Measurements from ENCODE around the gene INPP5K. TPM values are rescaled to one million over a fixed set of nuclear protein-coding genes. Genes with fewer than 3 reads are reported as not detected.

Gene INPP5K
- total and polyA plus RNA-seq, 10 of the 15 experiments (the other 5 are each of a cell fraction or from before 2014, with no cell fraction given), result 0.58 to 41.2 (median 23.3) TPM

DNA sequence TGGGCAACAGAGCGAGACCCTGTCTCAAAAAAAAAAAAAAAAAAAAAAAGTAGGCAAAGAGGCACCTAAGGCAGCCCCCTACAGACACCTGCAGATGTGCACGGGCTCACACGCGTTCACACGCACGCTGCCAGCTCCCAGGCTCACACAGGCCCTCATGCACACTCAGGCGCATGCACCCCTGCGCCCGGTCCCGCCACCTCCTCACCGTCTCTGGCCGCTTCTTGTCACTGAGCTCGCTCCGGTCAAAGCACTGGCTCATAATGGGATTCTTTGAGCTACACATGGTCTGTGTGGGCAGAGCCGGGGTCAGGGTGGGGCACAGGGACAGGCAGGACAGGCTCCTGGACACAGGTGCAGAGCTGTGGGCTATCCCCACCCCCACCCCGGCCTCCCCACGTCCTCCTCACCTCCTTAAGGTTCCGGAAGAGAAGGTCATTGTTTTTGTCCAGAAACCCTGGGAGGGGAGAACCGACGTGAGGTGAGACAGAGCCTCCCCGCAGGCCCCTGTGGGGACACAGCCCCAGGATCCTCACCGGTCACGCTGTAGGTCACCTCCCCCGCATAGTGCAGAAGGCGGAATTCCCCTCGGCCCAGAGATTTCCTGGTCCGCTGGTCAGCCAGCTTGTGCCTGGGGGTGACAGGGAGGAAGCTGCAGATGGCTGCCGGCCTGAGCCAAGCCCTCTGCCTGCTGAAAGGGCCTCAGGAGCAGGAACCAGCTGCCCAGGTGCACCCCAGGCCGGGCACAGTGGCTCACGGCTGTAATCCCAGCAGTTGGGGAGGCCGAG lies 41.8 kb downstream of the INPP5K start (continued):
- TF ChIP-seq SUPT20H (IDR thresholded peaks at IDR 0.05; ENCODE audit: borderline replicate concordance, control insufficient read depth, low read depth, low read length), result no peak
- TF ChIP-seq, protein P1, sequence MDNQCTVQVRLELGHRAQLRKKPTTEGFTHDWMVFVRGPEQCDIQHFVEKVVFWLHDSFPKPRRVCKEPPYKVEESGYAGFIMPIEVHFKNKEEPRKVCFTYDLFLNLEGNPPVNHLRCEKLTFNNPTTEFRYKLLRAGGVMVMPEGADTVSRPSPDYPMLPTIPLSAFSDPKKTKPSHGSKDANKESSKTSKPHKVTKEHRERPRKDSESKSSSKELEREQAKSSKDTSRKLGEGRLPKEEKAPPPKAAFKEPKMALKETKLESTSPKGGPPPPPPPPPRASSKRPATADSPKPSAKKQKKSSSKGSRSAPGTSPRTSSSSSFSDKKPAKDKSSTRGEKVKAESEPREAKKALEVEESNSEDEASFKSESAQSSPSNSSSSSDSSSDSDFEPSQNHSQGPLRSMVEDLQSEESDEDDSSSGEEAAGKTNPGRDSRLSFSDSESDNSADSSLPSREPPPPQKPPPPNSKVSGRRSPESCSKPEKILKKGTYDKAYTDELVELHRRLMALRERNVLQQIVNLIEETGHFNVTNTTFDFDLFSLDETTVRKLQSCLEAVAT (IDR thresholded peaks at IDR 0.05), result no peak
- TF ChIP-seq ZNF384 (IDR thresholded peaks at IDR 0.05; ENCODE audit: borderline replicate concordance, low read depth, low read length), result no peak
- no peak for TF ChIP-seq CHD2 (IDR thresholded peaks at IDR 0.05; ENCODE audit: borderline replicate concordance, low read depth, low read length)
- TF ChIP-seq YY1 (IDR thresholded peaks at IDR 0.05; ENCODE audit: low read depth, low read length), result peak; percentile 90
- TF ChIP-seq ZNF274 (IDR thresholded peaks at IDR 0.05; ENCODE audit: insufficient read depth, insufficient read length), result no peak
- no peak for TF ChIP-seq STAT1 (conservative IDR thresholded peaks at IDR 0.05)
- TF ChIP-seq LARP7 (IDR thresholded peaks at IDR 0.05), result peak; percentile 56; the same call in 1 of the 2 replicates
- peak; percentile 35; the same call in 1 of the 2 replicates for TF ChIP-seq FOXM1 (IDR thresholded peaks at IDR 0.05; ENCODE audit: low read depth, low read length)
- TF ChIP-seq TBL1XR1 (IDR thresholded peaks at IDR 0.05; ENCODE audit: low read depth, low read length), result peak; percentile 70; the same call in 1 of the 2 replicates
- TF ChIP-seq, protein P2, sequence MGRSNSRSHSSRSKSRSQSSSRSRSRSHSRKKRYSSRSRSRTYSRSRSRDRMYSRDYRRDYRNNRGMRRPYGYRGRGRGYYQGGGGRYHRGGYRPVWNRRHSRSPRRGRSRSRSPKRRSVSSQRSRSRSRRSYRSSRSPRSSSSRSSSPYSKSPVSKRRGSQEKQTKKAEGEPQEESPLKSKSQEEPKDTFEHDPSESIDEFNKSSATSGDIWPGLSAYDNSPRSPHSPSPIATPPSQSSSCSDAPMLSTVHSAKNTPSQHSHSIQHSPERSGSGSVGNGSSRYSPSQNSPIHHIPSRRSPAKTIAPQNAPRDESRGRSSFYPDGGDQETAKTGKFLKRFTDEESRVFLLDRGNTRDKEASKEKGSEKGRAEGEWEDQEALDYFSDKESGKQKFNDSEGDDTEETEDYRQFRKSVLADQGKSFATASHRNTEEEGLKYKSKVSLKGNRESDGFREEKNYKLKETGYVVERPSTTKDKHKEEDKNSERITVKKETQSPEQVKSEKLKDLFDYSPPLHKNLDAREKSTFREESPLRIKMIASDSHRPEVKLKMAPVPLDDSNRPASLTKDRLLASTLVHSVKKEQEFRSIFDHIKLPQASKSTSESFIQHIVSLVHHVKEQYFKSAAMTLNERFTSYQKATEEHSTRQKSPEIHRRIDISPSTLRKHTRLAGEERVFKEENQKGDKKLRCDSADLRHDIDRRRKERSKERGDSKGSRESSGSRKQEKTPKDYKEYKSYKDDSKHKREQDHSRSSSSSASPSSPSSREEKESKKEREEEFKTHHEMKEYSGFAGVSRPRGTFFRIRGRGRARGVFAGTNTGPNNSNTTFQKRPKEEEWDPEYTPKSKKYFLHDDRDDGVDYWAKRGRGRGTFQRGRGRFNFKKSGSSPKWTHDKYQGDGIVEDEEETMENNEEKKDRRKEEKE (IDR thresholded peaks at IDR 0.05), result no peak
- TF ChIP-seq IKZF1 (conservative IDR thresholded peaks at IDR 0.05), result peak; percentile 94
- peak in 1 of 2 experiments; percentile 59; a peak in 2 of 4 replicates for TF ChIP-seq EP300 (IDR thresholded peaks at IDR 0.05; ENCODE audit: borderline replicate concordance in 1 of 2, control insufficient read depth in 1 of 2, low read depth in 2 of 2, low read length in 2 of 2)
- TF ChIP-seq SRF (IDR thresholded peaks at IDR 0.05; ENCODE audit: low read depth in 2 of 2, low read length in 2 of 2), result 0 out of 4 replicates have a peak, but pooled peaks of 1 of the 2 experiments have one; percentile 3
- TF ChIP-seq, protein P3, sequence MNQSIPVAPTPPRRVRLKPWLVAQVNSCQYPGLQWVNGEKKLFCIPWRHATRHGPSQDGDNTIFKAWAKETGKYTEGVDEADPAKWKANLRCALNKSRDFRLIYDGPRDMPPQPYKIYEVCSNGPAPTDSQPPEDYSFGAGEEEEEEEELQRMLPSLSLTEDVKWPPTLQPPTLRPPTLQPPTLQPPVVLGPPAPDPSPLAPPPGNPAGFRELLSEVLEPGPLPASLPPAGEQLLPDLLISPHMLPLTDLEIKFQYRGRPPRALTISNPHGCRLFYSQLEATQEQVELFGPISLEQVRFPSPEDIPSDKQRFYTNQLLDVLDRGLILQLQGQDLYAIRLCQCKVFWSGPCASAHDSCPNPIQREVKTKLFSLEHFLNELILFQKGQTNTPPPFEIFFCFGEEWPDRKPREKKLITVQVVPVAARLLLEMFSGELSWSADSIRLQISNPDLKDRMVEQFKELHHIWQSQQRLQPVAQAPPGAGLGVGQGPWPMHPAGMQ (IDR thresholded peaks at IDR 0.05; ENCODE audit: borderline replicate concordance), result no peak
- peak; percentile 11; the same call in 1 of the 2 replicates for TF ChIP-seq SMC3 (IDR thresholded peaks at IDR 0.05; ENCODE audit: borderline replicate concordance, low read length)
- TF ChIP-seq, protein P4, sequence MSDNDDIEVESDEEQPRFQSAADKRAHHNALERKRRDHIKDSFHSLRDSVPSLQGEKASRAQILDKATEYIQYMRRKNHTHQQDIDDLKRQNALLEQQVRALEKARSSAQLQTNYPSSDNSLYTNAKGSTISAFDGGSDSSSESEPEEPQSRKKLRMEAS (IDR thresholded peaks at IDR 0.05; ENCODE audit: low read depth, low read length), result no peak
- peak; percentile 94 for TF ChIP-seq PAX5 (IDR thresholded peaks at IDR 0.05; ENCODE audit: borderline replicate concordance, low read depth, low read length)
- TF ChIP-seq ZSCAN29 (IDR thresholded peaks at IDR 0.05), result 0 out of 2 replicates have a peak, but pooled peaks have one; percentile 13
- TF ChIP-seq YBX1 (IDR thresholded peaks at IDR 0.05), result no peak
- no peak for TF ChIP-seq CHD4 (IDR thresholded peaks at IDR 0.05)
- no peak; the same call in 1 of the 2 replicates for TF ChIP-seq TAF1 (IDR thresholded peaks at IDR 0.05; ENCODE audit: borderline replicate concordance, low read depth, low read length)
- TF ChIP-seq POLR2AphosphoS5 (IDR thresholded peaks at IDR 0.05; ENCODE audit: low read length), result peak; percentile 3; the same call in 1 of the 2 replicates
- peak; percentile 61 to 78; a peak in 3 of 4 replicates for TF ChIP-seq IKZF2 (IDR thresholded peaks at IDR 0.05)
- peak; percentile 10; the same call in 1 of the 2 replicates for TF ChIP-seq SMARCA5 (IDR thresholded peaks at IDR 0.05)
- no peak for TF ChIP-seq ZNF217 (IDR thresholded peaks at IDR 0.05)
